ENCODE data around the gene UGT1A8. TPM values are rescaled to one million over a fixed set of nuclear protein-coding genes. Genes with fewer than 3 reads are reported as not detected.

The UGT1A8 gene
- total RNA-seq, 4 donors from 2014 or later, result 0.34 TPM; not detected in 3

GRCh38 chr2:233769260-233769659, 151.8 kb downstream of the UGT1A8 start:
- no peak for DNase-seq
- WGBS, 2 donors, result 91 to 94% methylated on average over 9 of the region's 9 CpGs
- Histone ChIP-seq H3K27me3 (no peaks in the 10 kb centered on the region), H3K36me3 (no peaks in the 10 kb centered on the region), H3K27ac (no peak overlapping the region), H3K9me3 (no peaks in the 10 kb centered on the region), H3K4me3 (replicated peaks in 1 of 3) (no peak overlapping the region), H3K4me1 (no peaks in the 10 kb centered on the region)
- TF ChIP-seq, protein P1, sequence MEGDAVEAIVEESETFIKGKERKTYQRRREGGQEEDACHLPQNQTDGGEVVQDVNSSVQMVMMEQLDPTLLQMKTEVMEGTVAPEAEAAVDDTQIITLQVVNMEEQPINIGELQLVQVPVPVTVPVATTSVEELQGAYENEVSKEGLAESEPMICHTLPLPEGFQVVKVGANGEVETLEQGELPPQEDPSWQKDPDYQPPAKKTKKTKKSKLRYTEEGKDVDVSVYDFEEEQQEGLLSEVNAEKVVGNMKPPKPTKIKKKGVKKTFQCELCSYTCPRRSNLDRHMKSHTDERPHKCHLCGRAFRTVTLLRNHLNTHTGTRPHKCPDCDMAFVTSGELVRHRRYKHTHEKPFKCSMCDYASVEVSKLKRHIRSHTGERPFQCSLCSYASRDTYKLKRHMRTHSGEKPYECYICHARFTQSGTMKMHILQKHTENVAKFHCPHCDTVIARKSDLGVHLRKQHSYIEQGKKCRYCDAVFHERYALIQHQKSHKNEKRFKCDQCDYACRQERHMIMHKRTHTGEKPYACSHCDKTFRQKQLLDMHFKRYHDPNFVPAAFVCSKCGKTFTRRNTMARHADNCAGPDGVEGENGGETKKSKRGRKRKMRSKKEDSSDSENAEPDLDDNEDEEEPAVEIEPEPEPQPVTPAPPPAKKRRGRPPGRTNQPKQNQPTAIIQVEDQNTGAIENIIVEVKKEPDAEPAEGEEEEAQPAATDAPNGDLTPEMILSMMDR (IDR thresholded peaks at IDR 0.05), result no peak
- no peak for TF ChIP-seq POLR2A (IDR thresholded peaks at IDR 0.05)
- intact Hi-C loops (cut with DNase I), result no loop called here

GRCh38 chr2:233772153-233772552, 154.7 kb downstream of the UGT1A8 start:
- no peaks in the 10 kb centered on the region for H3K4me1 ChIP-seq
- H3K36me3 ChIP-seq, result no peaks in the 10 kb centered on the region
- intact Hi-C loops (cut with DNase I), result no loop called here
- H3K4me3 ChIP-seq (replicated peaks in 1 of 3), result no peak overlapping the region
- no peaks in the 10 kb centered on the region for H3K27me3 ChIP-seq
- no peak for TF ChIP-seq POLR2A (IDR thresholded peaks at IDR 0.05)
- TF ChIP-seq, protein P1 (IDR thresholded peaks at IDR 0.05), result no peak
- 92 to 94% methylated on average over 16 of the region's 16 CpGs for WGBS, 2 donors
- DNase-seq, result no peak
- H3K9me3 ChIP-seq, result no peaks in the 10 kb centered on the region
- H3K27ac ChIP-seq, result no peak overlapping the region

- no peaks in the 10 kb centered on the region for H3K36me3 ChIP-seq
- no peaks in the 10 kb centered on the region for H3K9me3 ChIP-seq
- H3K4me1 ChIP-seq, result no peaks in the 10 kb centered on the region
- 74 to 75% methylated on average over 5 of the region's 5 CpGs for WGBS, 2 donors
- no peak overlapping the region for H3K27ac ChIP-seq
- intact Hi-C loops (cut with DNase I), result no loop called here
- no peak for DNase-seq
- TF ChIP-seq, protein P1 (IDR thresholded peaks at IDR 0.05), result no peak
- TF ChIP-seq POLR2A (IDR thresholded peaks at IDR 0.05), result no peak
- no peaks in the 10 kb centered on the region for H3K27me3 ChIP-seq
- no peak overlapping the region for H3K4me3 ChIP-seq (replicated peaks in 1 of 3)
Measured at GRCh38 chr2:233772583-233772982, 155.2 kb downstream of the UGT1A8 start.

- H3K27ac ChIP-seq, result no peak overlapping the region
- intact Hi-C loops (cut with DNase I), result no loop called here
- DNase-seq, result no peak
- TF ChIP-seq POLR2A (IDR thresholded peaks at IDR 0.05), result no peak
- TF ChIP-seq, protein P1 (IDR thresholded peaks at IDR 0.05), result no peak
- no peaks in the 10 kb centered on the region for H3K27me3 ChIP-seq
- H3K4me1 ChIP-seq, result no peaks in the 10 kb centered on the region
- WGBS, 2 donors, result 86 to 99% methylated on average over 5 of the region's 5 CpGs
- H3K36me3 ChIP-seq, result no peaks in the 10 kb centered on the region
- no peak overlapping the region for H3K4me3 ChIP-seq (replicated peaks in 1 of 3)
- no peaks in the 10 kb centered on the region for H3K9me3 ChIP-seq
Measured at GRCh38 chr2:233773854-233774253, 156.4 kb downstream of the UGT1A8 start.

DNA sequence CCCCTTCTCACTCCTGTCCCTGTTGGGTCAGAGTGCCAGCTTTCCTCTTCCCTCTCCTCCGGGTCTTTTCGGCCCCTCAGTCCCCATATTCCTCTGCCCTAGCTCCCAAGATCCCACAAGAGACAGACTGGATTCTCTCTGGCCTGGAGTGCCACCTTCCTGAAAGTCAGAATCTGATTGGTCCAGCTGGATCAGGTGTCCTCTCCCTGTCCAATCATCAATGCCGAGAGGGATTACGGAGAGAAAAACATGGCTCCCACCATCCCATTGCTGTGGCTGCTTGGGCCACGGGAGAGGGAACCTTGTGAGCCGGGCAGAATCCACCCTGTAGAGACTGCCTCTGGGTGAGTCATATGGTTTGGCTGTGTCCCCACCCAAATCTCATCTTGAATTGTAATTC, 158.0 kb downstream of the UGT1A8 start:
- Histone ChIP-seq H3K9me3 (no peaks in the 10 kb centered on the region), H3K4me1 (no peaks in the 10 kb centered on the region), H3K27me3 (no peaks in the 10 kb centered on the region), H3K27ac (no peak overlapping the region), H3K36me3 (no peaks in the 10 kb centered on the region), H3K4me3 (replicated peaks in 1 of 3) (no peak overlapping the region)
- 89 to 97% methylated on average over 4 to 6 of the region's 6 CpGs for WGBS, 2 donors
- no peak for TF ChIP-seq POLR2A (IDR thresholded peaks at IDR 0.05)
- TF ChIP-seq, protein P1 (IDR thresholded peaks at IDR 0.05), result no peak
- intact Hi-C loops (cut with DNase I), result no loop called here
- DNase-seq, result no peak
